ENCODE results near the gene KIT.
"Not testable (repeated sequence)": the region's sequence is repeated elsewhere in the genome, so short reads cannot be mapped to it uniquely, and the experiment has no call there.

DNA sequence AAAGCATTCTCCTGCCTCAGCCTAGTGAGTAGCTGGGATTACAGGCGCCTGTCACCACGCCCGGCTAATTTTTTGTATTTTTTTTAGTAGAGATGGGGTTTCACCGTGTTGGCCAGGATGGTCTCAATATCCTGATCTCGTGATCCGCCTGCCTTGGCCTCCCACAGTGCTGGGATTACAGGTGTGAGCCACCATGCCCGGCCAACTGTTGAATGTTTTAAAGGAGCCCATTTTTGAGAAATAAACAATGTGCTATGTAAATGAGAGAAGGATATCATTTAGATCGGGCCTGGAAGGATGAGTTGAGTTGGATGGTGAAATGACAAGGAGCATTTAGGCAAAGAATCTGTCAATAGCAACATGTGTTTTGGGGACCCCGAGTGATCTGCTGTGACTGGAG lies 16.7 kb upstream of the KIT start:
- TF ChIP-seq EZH2 (IDR thresholded peaks at IDR 0.05; ENCODE audit: borderline replicate concordance, insufficient read depth, low read depth, low read length, poor library complexity, severe bottlenecking): not testable (repeated sequence)
- TF ChIP-seq, protein P1, sequence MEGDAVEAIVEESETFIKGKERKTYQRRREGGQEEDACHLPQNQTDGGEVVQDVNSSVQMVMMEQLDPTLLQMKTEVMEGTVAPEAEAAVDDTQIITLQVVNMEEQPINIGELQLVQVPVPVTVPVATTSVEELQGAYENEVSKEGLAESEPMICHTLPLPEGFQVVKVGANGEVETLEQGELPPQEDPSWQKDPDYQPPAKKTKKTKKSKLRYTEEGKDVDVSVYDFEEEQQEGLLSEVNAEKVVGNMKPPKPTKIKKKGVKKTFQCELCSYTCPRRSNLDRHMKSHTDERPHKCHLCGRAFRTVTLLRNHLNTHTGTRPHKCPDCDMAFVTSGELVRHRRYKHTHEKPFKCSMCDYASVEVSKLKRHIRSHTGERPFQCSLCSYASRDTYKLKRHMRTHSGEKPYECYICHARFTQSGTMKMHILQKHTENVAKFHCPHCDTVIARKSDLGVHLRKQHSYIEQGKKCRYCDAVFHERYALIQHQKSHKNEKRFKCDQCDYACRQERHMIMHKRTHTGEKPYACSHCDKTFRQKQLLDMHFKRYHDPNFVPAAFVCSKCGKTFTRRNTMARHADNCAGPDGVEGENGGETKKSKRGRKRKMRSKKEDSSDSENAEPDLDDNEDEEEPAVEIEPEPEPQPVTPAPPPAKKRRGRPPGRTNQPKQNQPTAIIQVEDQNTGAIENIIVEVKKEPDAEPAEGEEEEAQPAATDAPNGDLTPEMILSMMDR (IDR thresholded peaks at IDR 0.05): not testable (repeated sequence)
